Omental fat pad (tissue), 4 donors: ENCODE results near the gene KCNAB1. TPM values are rescaled to one million over a fixed set of nuclear protein-coding genes. Genes with fewer than 3 reads are reported as not detected.

Source experiments
- ATAC-seq: fragments of 150-250 bp; one replicate; pipeline ENCODE4 v1.9.1; 2016; ENCODE audit warnings: mild to moderate bottlenecking, moderate library complexity; ENCODE audit not compliant: low FRiP score
- DNase-seq: peaks from one replicate; pipeline ENCODE4 v3.0.0-alpha.2; 2019; ENCODE audit warnings: low spot score
- CTCF ChIP-seq, 3 donors: fragments of 450-650 bp; IDR thresholded peaks; one replicate each; pipeline ENCODE4 v1.5.1; 2016 to 2017; ENCODE audit warnings: antibody characterized with exemption in 3 of 3, mild to moderate bottlenecking in 3 of 3, moderate library complexity in 2 of 3
- total RNA-seq, 4 donors: library from RNA; depleted of rRNA; stranded (reverse); fragments of >200 nt; gene quantifications; one replicate each; pipeline ENCODE4 v1.1.0, GENCODE V29; 2016

KCNAB1 gene
- total RNA-seq, 4 donors from 2014 or later: 2.2 to 12.6 (median 5.7) TPM

GRCh38 chr3:156586905-156587759, 466.8 kb downstream of the KCNAB1 start:
- no peak for DNase-seq
- no peak for TF ChIP-seq CTCF (IDR thresholded peaks at IDR 0.05)
- no peak for ATAC-seq

DNA sequence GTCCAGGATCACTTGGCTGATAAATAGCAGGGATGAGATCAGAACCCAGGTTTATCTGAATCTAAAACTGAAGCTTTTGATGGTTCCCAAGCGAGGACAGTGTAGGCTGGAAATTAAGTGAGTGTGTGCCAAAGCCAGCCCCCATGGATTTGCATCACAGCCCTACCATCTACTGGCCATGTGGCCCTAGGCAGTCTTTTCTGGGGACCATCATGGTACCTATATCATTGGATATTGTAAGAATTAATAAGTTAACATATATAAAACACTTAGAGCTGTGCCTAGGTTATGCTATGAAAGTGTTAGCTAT, 467.3 kb downstream of the KCNAB1 start:
- ATAC-seq: no peak

More for the DNA sequence above, 467.3 kb downstream of the KCNAB1 start:
- no peak for DNase-seq
- TF ChIP-seq CTCF (IDR thresholded peaks at IDR 0.05): no peak

Other genes starting within 250 kb of the KCNAB1 start
- gene GMPS, start 249.9 kb upstream of the KCNAB1 start, total RNA-seq: 10 to 100 TPM; 20.7 to 37.0 (median 25.5) TPM